Measurements from ENCODE around the gene CERS6. TPM values are rescaled to one million over a fixed set of nuclear protein-coding genes. Genes with fewer than 3 reads are reported as not detected.

The CERS6 gene
- total and polyA plus RNA-seq, 10 of the 15 experiments (the other 5 are each of a cell fraction or from before 2014, with no cell fraction given): 1.3 to 20.4 (median 14.1) TPM

GRCh38 chr2:168600949-168601348 is 144.9 kb downstream of the CERS6 start:
- CTCF ChIA-PET: no interaction called here
- DNase-seq (ENCODE audit: low read depth, low spot score) (no peak), ATAC-seq (no peak), FAIRE-seq (no peak)
- SMC1A ChIA-PET (ENCODE audit: uncharacterized antibody, unreplicated experiment): no interaction called here
- WGBS (ENCODE audit: insufficient coverage, insufficient replicate concordance, low lambda C conversion rate, missing lambda C conversion rate): 89% methylated on average over 2 of the region's 2 CpGs
- Histone ChIP-seq H3K4me3 (no peak overlapping the region), H3K36me3 (ENCODE audit: control insufficient read depth in 2 of 2, insufficient read depth in 2 of 2, low read length in 1 of 2) (no peaks in the 10 kb centered on the region; a peak in 1 of 4 replicates), H3K27me3 (replicated peaks in 1 of 2; ENCODE audit: control insufficient read depth in 2 of 2, insufficient read depth in 2 of 2, low read length in 1 of 2) (no peaks in the 10 kb centered on the region), H2AFZ (ENCODE audit: control insufficient read depth, low read depth, low read length) (no peak overlapping the region), H4K20me1 (ENCODE audit: control insufficient read depth, insufficient read depth) (no peaks in the 10 kb centered on the region), H3K4me2 (ENCODE audit: control insufficient read depth, insufficient read depth) (no peak overlapping the region), H3K79me2 (ENCODE audit: control insufficient read depth, insufficient read depth, low read length) (peaks cover 20% of the 10 kb centered on the region), H3K4me1 (ENCODE audit: control insufficient read depth, insufficient read depth, low read length) (peaks cover 30% of the 10 kb centered on the region), H3K9me3 (replicated peaks; ENCODE audit: control insufficient read depth, insufficient read depth, low read length) (peaks cover 26% of the 10 kb centered on the region), H3K9ac (ENCODE audit: control insufficient read depth, insufficient read depth, low read length) (no peak overlapping the region), H3K27ac (ENCODE audit: control insufficient read depth, insufficient read depth) (peak overlapping the region; percentile 17; the same call in 1 of the 2 replicates)
- RAD21 ChIA-PET (ENCODE audit: unreplicated experiment): no interaction called here
- BruUV-seq (replicated peaks): no TSS peak
- POLR2A ChIA-PET: no interaction called here
- TF ChIP-seq ZSCAN29 (IDR thresholded peaks at IDR 0.05) (no peak), JUND (IDR thresholded peaks at IDR 0.05; ENCODE audit: low read depth, low read length) (no peak), RAD21 (IDR thresholded peaks at IDR 0.05; ENCODE audit: insufficient read depth, low read depth, low read length) (no peak), BCL3 (IDR thresholded peaks at IDR 0.05; ENCODE audit: borderline replicate concordance, insufficient read depth, low read depth, low read length, poor library complexity, severe bottlenecking) (no peak), ZNF24 (IDR thresholded peaks at IDR 0.05) (no peak), SUZ12 (IDR thresholded peaks at IDR 0.05; ENCODE audit: unreplicated experiment) (no peak), MEF2B (IDR thresholded peaks at IDR 0.05; ENCODE audit: partially characterized antibody, poor library complexity, severe bottlenecking) (no peak), HDAC2 (IDR thresholded peaks at IDR 0.05) (no peak), ZNF384 (IDR thresholded peaks at IDR 0.05; ENCODE audit: borderline replicate concordance, low read depth, low read length) (no peak)
- intact Hi-C loops (cut with micrococcal nuclease; ENCODE audit: unreplicated experiment): no loop called here
- in situ Hi-C loops (cut with MboI): no loop called here

All from GM12878 (cell line).